PC-3 (cell line): ENCODE measurements around the gene DHCR24. TPM values are rescaled to one million over a fixed set of nuclear protein-coding genes. Genes with fewer than 3 reads are reported as not detected.

Source experiments
- ATAC-seq: fragments of 200-7000 bp; cut with Tn5 transposase; 2 replicates; pipeline ENCODE4 v1.9.1; 2020; ENCODE audit warnings: mild to moderate bottlenecking, moderate library complexity
- BruUV-seq: library from RNA; stranded (reverse); fragments of 400-500 nt; replicated peaks from 2 replicates; lab custom pipeline; 2021; lab: Mats Ljungman, UMichigan
- CTCF ChIA-PET: fragments of 300-600 bp; sonication (Branson Sonifier 250); formaldehyde crosslinking; loops from one replicate; lab custom pipeline; 2022; ENCODE audit warnings: antibody characterized with exemption; lab: Charles Lee
- POLR2A ChIA-PET: fragments of 300-600 bp; sonication (Branson Sonifier 250); formaldehyde crosslinking; loops from one replicate; lab custom pipeline; 2022; ENCODE audit warnings: antibody characterized with exemption; ENCODE audit not compliant: unreplicated experiment; lab: Charles Lee
- DNase-seq: peaks from one replicate; pipeline ENCODE4 v3.0.0-alpha.2; 2015
- H2AFZ ChIP-seq: fragments of 300-600 bp; sonication (generic); 2 replicates; pipeline ENCODE4 v1.6.0; 2016; ENCODE audit warnings: antibody characterized with exemption, low read length
- H3F3A ChIP-seq: fragments of 300-600 bp; sonication (generic); one replicate; pipeline ENCODE4 v1.6.0; 2017; ENCODE audit warnings: antibody characterized with exemption, low read length, control low read depth, mild to moderate bottlenecking; ENCODE audit not compliant: unreplicated experiment
- H3K27ac ChIP-seq: fragments of 300-600 bp; sonication (generic); 2 replicates; pipeline ENCODE4 v1.5.1; 2016; ENCODE audit warnings: mild to moderate bottlenecking, low read length
- H3K27me3 ChIP-seq: fragments of 300-600 bp; sonication (generic); 2 replicates; pipeline ENCODE4 v1.6.1; 2016; ENCODE audit warnings: low read length, mixed read lengths
- H3K36me3 ChIP-seq: fragments of 300-600 bp; sonication (generic); 2 replicates; pipeline ENCODE4 v1.6.1; 2016; ENCODE audit warnings: low read depth, mixed run types, low read length, mixed read lengths
- H3K4me1 ChIP-seq: fragments of 300-600 bp; sonication (generic); 2 replicates; pipeline ENCODE4 v1.5.1; 2016; ENCODE audit warnings: low read length; ENCODE audit not compliant: insufficient read depth
- H3K4me2 ChIP-seq: fragments of 300-600 bp; sonication (generic); 2 replicates; pipeline ENCODE4 v1.6.0; 2016; ENCODE audit warnings: low read length
- H3K4me3 ChIP-seq: fragments of 300-600 bp; sonication (generic); 2 replicates; pipeline ENCODE4 v1.5.1; 2016; ENCODE audit warnings: mild to moderate bottlenecking, low read length, mixed read lengths
- H3K79me2 ChIP-seq: fragments of 300-600 bp; sonication (generic); 2 replicates; pipeline ENCODE4 v1.6.1; 2017; ENCODE audit warnings: low read length, mixed read lengths
- H3K9ac ChIP-seq: fragments of 300-600 bp; sonication (generic); 2 replicates; pipeline ENCODE4 v1.6.0; 2016; ENCODE audit warnings: mild to moderate bottlenecking, low read length
- H3K9me2 ChIP-seq: fragments of 300-600 bp; sonication (generic); replicated peaks from 2 replicates; pipeline ENCODE4 v1.6.1; 2016; ENCODE audit warnings: mixed run types, low read length, mixed read lengths
- H3K9me3 ChIP-seq: fragments of 300-600 bp; sonication (generic); 2 replicates; pipeline ENCODE4 v1.6.1; 2016; ENCODE audit warnings: low read length, mixed read lengths
- H4K20me1 ChIP-seq: fragments of 300-600 bp; sonication (generic); 2 replicates; pipeline ENCODE4 v1.6.1; 2016; ENCODE audit warnings: low read length, mixed read lengths
- EZH2 ChIP-seq: fragments of 300-600 bp; sonication (generic); IDR thresholded peaks from one replicate; pipeline ENCODE4 v1.6.1; 2017; ENCODE audit warnings: antibody characterized with exemption, mild to moderate bottlenecking, low read length; ENCODE audit not compliant: unreplicated experiment
- EZH2phosphoT487 ChIP-seq: fragments of 300-600 bp; sonication (generic); IDR thresholded peaks from 2 replicates; pipeline ENCODE4 v1.6.1; 2018; ENCODE audit warnings: mild to moderate bottlenecking, antibody characterized with exemption, low read length, borderline replicate concordance
- intact Hi-C: fragments of 100-400 bp; cut with micrococcal nuclease; formaldehyde crosslinking; loops from 2 replicates; pipeline ENCODE4 v1.9.0; 2023
- total RNA-seq: library from RNA; depleted of rRNA; stranded (reverse); fragments of >200 nt; gene quantifications from 2 replicates; pipeline ENCODE4 v1.2.3, GENCODE V29; 2014
- TF ChIP-seq, protein P1 (sequence below): fragments of 300-600 bp; sonication (generic); conservative IDR thresholded peaks from 2 replicates; pipeline ENCODE4 v1.5.1; 2017; ENCODE audit warnings: antibody characterized with exemption, low read depth, mild to moderate bottlenecking, low read length

DHCR24 gene
- total RNA-seq, 1 experiment from 2014 or later = 166 TPM

- peak; percentile 54 for ATAC-seq
- ChIA-PET POLR2A (interaction anchor here (0.6 kb wide), 2 partner anchors 36 to 54 kb away, joined by 4 to 8 read pairs; no protein-coding TSS in a partner anchor), CTCF (interaction anchor here (0.7 kb wide), 1 partner anchor 42 kb away, joined by 3 read pairs; no protein-coding TSS in a partner anchor)
- Histone ChIP-seq H3K4me3 (no peak overlapping the region), H3K36me3 (peaks cover 67% of the 10 kb centered on the region), H3K4me1 (peaks cover 29% of the 10 kb centered on the region), H3K9me2 (no peaks in the 10 kb centered on the region), H3F3A (no peaks in the 10 kb centered on the region), H3K27ac (peak overlapping the region; percentile 84), H3K9ac (peak overlapping the region; percentile 32), H3K27me3 (no peaks in the 10 kb centered on the region), H3K79me2 (0 out of 2 replicates have a peak, but pooled peaks cover 2% of the 10 kb centered on the region), H3K9me3 (no peaks in the 10 kb centered on the region), H4K20me1 (no peaks in the 10 kb centered on the region), H2AFZ (no peak overlapping the region), H3K4me2 (peak overlapping the region; percentile 40; the same call in 1 of the 2 replicates)
- peak; percentile 80 for DNase-seq
- TF ChIP-seq, protein P1, sequence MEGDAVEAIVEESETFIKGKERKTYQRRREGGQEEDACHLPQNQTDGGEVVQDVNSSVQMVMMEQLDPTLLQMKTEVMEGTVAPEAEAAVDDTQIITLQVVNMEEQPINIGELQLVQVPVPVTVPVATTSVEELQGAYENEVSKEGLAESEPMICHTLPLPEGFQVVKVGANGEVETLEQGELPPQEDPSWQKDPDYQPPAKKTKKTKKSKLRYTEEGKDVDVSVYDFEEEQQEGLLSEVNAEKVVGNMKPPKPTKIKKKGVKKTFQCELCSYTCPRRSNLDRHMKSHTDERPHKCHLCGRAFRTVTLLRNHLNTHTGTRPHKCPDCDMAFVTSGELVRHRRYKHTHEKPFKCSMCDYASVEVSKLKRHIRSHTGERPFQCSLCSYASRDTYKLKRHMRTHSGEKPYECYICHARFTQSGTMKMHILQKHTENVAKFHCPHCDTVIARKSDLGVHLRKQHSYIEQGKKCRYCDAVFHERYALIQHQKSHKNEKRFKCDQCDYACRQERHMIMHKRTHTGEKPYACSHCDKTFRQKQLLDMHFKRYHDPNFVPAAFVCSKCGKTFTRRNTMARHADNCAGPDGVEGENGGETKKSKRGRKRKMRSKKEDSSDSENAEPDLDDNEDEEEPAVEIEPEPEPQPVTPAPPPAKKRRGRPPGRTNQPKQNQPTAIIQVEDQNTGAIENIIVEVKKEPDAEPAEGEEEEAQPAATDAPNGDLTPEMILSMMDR = no peak
- TF ChIP-seq EZH2 = no peak
- TF ChIP-seq EZH2phosphoT487 = no peak
- intact Hi-C loops = no loop called here
- no TSS peak for BruUV-seq
Observed at GRCh38 chr1:54850737-54851136, 36.3 kb downstream of the DHCR24 start.

- Histone ChIP-seq H3K36me3 (peaks cover 62% of the 10 kb centered on the region), H3K4me1 (peaks cover 27% of the 10 kb centered on the region), H3K9me3 (no peaks in the 10 kb centered on the region), H3K27ac (peak overlapping the region; percentile 84), H3K79me2 (no peaks in the 10 kb centered on the region), H3K9ac (peak overlapping the region; percentile 32), H4K20me1 (no peaks in the 10 kb centered on the region), H3K4me2 (peak overlapping the region; percentile 40; the same call in 1 of the 2 replicates), H3K9me2 (no peaks in the 10 kb centered on the region), H2AFZ (no peak overlapping the region), H3F3A (no peaks in the 10 kb centered on the region), H3K27me3 (no peaks in the 10 kb centered on the region), H3K4me3 (no peak overlapping the region)
- ATAC-seq (peak; percentile 75), DNase-seq (peak; percentile 84)
- no TSS peak for BruUV-seq
- ChIA-PET POLR2A (interaction anchor here (0.6 kb wide), 2 partner anchors 35 to 54 kb away, joined by 4 to 8 read pairs; no protein-coding TSS in a partner anchor), CTCF (interaction anchor here (0.7 to 1.0 kb wide), 3 partner anchors 36 to 95 kb away, joined by 3 to 6 read pairs (median 3); no protein-coding TSS in a partner anchor)
- intact Hi-C loops = no loop called here
- TF ChIP-seq, protein P1 = no peak
- TF ChIP-seq EZH2 (no peak), EZH2phosphoT487 (no peak)
Observed at GRCh38 chr1:54850069-54850730, 36.8 kb downstream of the DHCR24 start.
